IMR-90 (cell line): ENCODE data around the gene MICAL1. TPM values are rescaled to one million over a fixed set of nuclear protein-coding genes. Genes with fewer than 3 reads are reported as not detected.

Experiments used
- ATAC-seq: fragments of 200-7000 bp; cut with Tn5 transposase; 2 replicates; pipeline ENCODE4 v1.9.1; 2020; ENCODE audit warnings: low read depth, mild to moderate bottlenecking, moderate library complexity
- BruUV-seq: library from RNA; stranded (reverse); fragments of 400-500 nt; replicated peaks from 2 replicates; lab custom pipeline; 2021; lab: Mats Ljungman, UMichigan
- CTCF ChIA-PET: fragments of 300-600 bp; formaldehyde crosslinking; extraction: SDS; loops from one replicate; lab custom pipeline; 2021; ENCODE audit warnings: antibody characterized with exemption; lab: Yijun Ruan, JAX
- POLR2A ChIA-PET: fragments of 300-600 bp; sonication (Branson Sonifier 250); formaldehyde crosslinking; loops from one replicate; lab custom pipeline; 2022; ENCODE audit warnings: antibody characterized with exemption; ENCODE audit not compliant: unreplicated experiment; lab: Charles Lee
- DNase-seq: peaks from one replicate; pipeline ENCODE4 v3.0.0; 2013
- H2AFZ ChIP-seq: replicated peaks from 2 replicates; pipeline ENCODE3; 2013; ENCODE audit warnings: low read length, mild to moderate bottlenecking; ENCODE audit not compliant: poor library complexity
- H2AK5ac ChIP-seq: 2 replicates; pipeline ENCODE4 v1.6.1; 2013; ENCODE audit warnings: low read depth, low read length, inconsistent platforms
- H2AK9ac ChIP-seq: replicated peaks from 2 replicates; pipeline ENCODE3; 2013; ENCODE audit warnings: mild to moderate bottlenecking, low read depth, low read length, moderate library complexity; ENCODE audit not compliant: poor library complexity
- H2BK120ac ChIP-seq: 2 replicates; pipeline ENCODE4 v1.6.1; 2013; ENCODE audit warnings: low read depth, low read length, inconsistent platforms
- H2BK15ac ChIP-seq: 3 replicates; pipeline ENCODE4 v1.6.1; 2013; ENCODE audit warnings: low read depth, low read length, inconsistent platforms
- H2BK20ac ChIP-seq: 2 replicates; pipeline ENCODE4 v1.6.1; 2013; ENCODE audit warnings: low read depth, mild to moderate bottlenecking, inconsistent platforms, low read length, moderate library complexity
- H2BK5ac ChIP-seq: 2 replicates; pipeline ENCODE4 v1.6.1; 2013; ENCODE audit warnings: mild to moderate bottlenecking, low read depth, low read length, inconsistent platforms; ENCODE audit not compliant: poor library complexity, severe bottlenecking
- H3K14ac ChIP-seq: replicated peaks from 2 replicates; pipeline ENCODE4 v1.6.1; 2013; ENCODE audit warnings: low read depth, low read length, inconsistent platforms
- H3K18ac ChIP-seq: 2 replicates; pipeline ENCODE4 v1.6.1; 2013; ENCODE audit warnings: low read depth, low read length, control low read depth
- H3K23ac ChIP-seq: 2 replicates; pipeline ENCODE4 v1.6.1; 2013; ENCODE audit warnings: low read depth, low read length, inconsistent platforms
- H3K27ac ChIP-seq: 2 replicates; pipeline ENCODE4 v1.5.1; 2013; ENCODE audit warnings: mild to moderate bottlenecking, control low read depth, low read length; ENCODE audit not compliant: insufficient read depth
- H3K27me3 ChIP-seq: 2 replicates; pipeline ENCODE4 v1.6.1; 2013; ENCODE audit warnings: low read length; ENCODE audit not compliant: control insufficient read depth, insufficient read depth
- H3K36me3 ChIP-seq: 2 replicates; pipeline ENCODE4 v1.6.1; 2013; ENCODE audit warnings: low read length, mixed read lengths; ENCODE audit not compliant: control insufficient read depth, insufficient read depth
- H3K4ac ChIP-seq: 2 replicates; pipeline ENCODE4 v1.6.1; 2013; ENCODE audit warnings: low read depth, low read length, inconsistent platforms
- H3K4me1 ChIP-seq: 2 replicates; pipeline ENCODE4 v1.6.1; 2013; ENCODE audit warnings: low read length, mixed read lengths; ENCODE audit not compliant: control insufficient read depth, insufficient read depth
- H3K4me2 ChIP-seq: 2 replicates; pipeline ENCODE4 v1.6.1; 2013; ENCODE audit warnings: low read depth, mild to moderate bottlenecking, control low read depth, low read length, moderate library complexity
- H3K4me3 ChIP-seq: 2 replicates; pipeline ENCODE4 v1.5.1; 2013; ENCODE audit warnings: low read depth, mild to moderate bottlenecking, control low read depth, low read length, moderate library complexity; ENCODE audit not compliant: insufficient read depth
- H3K56ac ChIP-seq: 2 replicates; pipeline ENCODE4 v1.6.1; 2013; ENCODE audit warnings: low read length, inconsistent platforms; ENCODE audit not compliant: insufficient read depth; ENCODE audit errors: extremely low read depth
- H3K79me1 ChIP-seq, 2 experiments: 2 replicates each; pipeline ENCODE4 v1.6.1; 2013; ENCODE audit warnings: low read length in 2 of 2, inconsistent platforms in 1 of 2, low read depth in 1 of 2
- H3K9ac ChIP-seq: 2 replicates; pipeline ENCODE4 v1.6.1; 2013; ENCODE audit warnings: low read depth, low read length, control low read depth
- H3K9me1 ChIP-seq: 2 replicates; pipeline ENCODE4 v1.6.1; 2013; ENCODE audit warnings: low read length, inconsistent platforms; ENCODE audit not compliant: insufficient read depth
- H3K9me3 ChIP-seq: 2 replicates; pipeline ENCODE4 v1.6.1; 2013; ENCODE audit warnings: low read length; ENCODE audit not compliant: control insufficient read depth, insufficient read depth
- H4K20me1 ChIP-seq: 2 replicates; pipeline ENCODE4 v1.6.1; 2013; ENCODE audit warnings: low read length, inconsistent platforms; ENCODE audit not compliant: insufficient read depth
- H4K5ac ChIP-seq: 2 replicates; pipeline ENCODE4 v1.6.1; 2013; ENCODE audit warnings: mild to moderate bottlenecking, low read depth, low read length, control low read depth
- H4K8ac ChIP-seq, 2 experiments: 2 replicates each; pipeline ENCODE4 v1.6.1; 2013; ENCODE audit warnings: low read depth in 2 of 2, low read length in 2 of 2, control low read depth in 1 of 2, inconsistent platforms in 1 of 2
- H4K91ac ChIP-seq: 2 replicates; pipeline ENCODE4 v1.6.1; 2013; ENCODE audit warnings: low read depth, low read length, inconsistent platforms; ENCODE audit not compliant: insufficient read depth
- CEBPB ChIP-seq: IDR thresholded peaks from 2 replicates; pipeline ENCODE4 v1.6.1; 2012; ENCODE audit warnings: low read depth, low read length, improper control_type of control experiment
- MAFK ChIP-seq: IDR thresholded peaks from 2 replicates; pipeline ENCODE4 v1.6.1; 2012; ENCODE audit warnings: low read depth, low read length, improper control_type of control experiment
- NFE2L2 ChIP-seq: fragments of 150-350 bp; IDR thresholded peaks from 2 replicates; pipeline ENCODE4 v1.6.1; 2016; ENCODE audit warnings: low read depth, mild to moderate bottlenecking, low read length
- RAD21 ChIP-seq: IDR thresholded peaks from 2 replicates; pipeline ENCODE4 v1.6.1; 2012; ENCODE audit warnings: low read length, improper control_type of control experiment
- RCOR1 ChIP-seq: IDR thresholded peaks from 2 replicates; pipeline ENCODE4 v1.6.1; 2012; ENCODE audit warnings: mild to moderate bottlenecking, low read length, improper control_type of control experiment; ENCODE audit not compliant: insufficient replicate concordance
- RFX5 ChIP-seq: IDR thresholded peaks from 2 replicates; pipeline ENCODE4 v1.8.0; 2012; ENCODE audit warnings: low read depth, mild to moderate bottlenecking, low read length, moderate library complexity
- SMC3 ChIP-seq: fragments of 150-350 bp; IDR thresholded peaks from 2 replicates; pipeline ENCODE4 v1.6.1; 2016; ENCODE audit warnings: low read depth, mild to moderate bottlenecking, antibody characterized with exemption, low read length, moderate library complexity
- WGBS, 2 experiments: methylation state at CpG; one replicate each; pipeline versions ENCODE4 v1.1.5 to v1.1.7; 2013; ENCODE audit warnings: missing lambda C conversion rate in 2 of 2; ENCODE audit not compliant: insufficient read length in 1 of 2; ENCODE audit errors: extremely low coverage in 2 of 2; 5-methylcytosine and 5-hydroxymethylcytosine counted together
- dilution Hi-C: fragments of 300-500 bp; cut with HindIII; formaldehyde crosslinking; loops from one replicate; pipeline ENCODE4 v1.14.3; 2018; ENCODE audit warnings: low sequenced_read_pairs; ENCODE audit not compliant: unreplicated experiment
- in situ Hi-C: fragments of 300-500 bp; cut with MboI; formaldehyde crosslinking; loops from 3 replicates; pipeline ENCODE4 v1.14.3; 2019; ENCODE audit warnings: low sequenced_read_pairs, inconsistent platforms, mixed read lengths
- intact Hi-C: fragments of 100-400 bp; cut with micrococcal nuclease; formaldehyde crosslinking; loops from 2 replicates; pipeline ENCODE4 v1.10.0; 2022
- polyA plus RNA-seq, 3 experiments: library from polyadenylated mRNA; depleted of rRNA; stranded (reverse); fragments of >200 nt; gene quantifications; 2 replicates each; pipeline ENCODE4 v1.2.3, GENCODE V29; 2012; ENCODE audit warnings: low replicate concordance in 1 of 3
- total RNA-seq: library from RNA; depleted of rRNA; stranded (reverse); fragments of >200 nt; gene quantifications from 2 replicates; pipeline ENCODE4 v1.2.3, GENCODE V29; 2012
- TF ChIP-seq, protein P1 (sequence below): fragments of 150-350 bp; IDR thresholded peaks from 2 replicates; pipeline ENCODE4 v1.6.1; 2016; ENCODE audit warnings: low read depth, mild to moderate bottlenecking, low read length, moderate library complexity, borderline replicate concordance

The MICAL1 gene
- total and polyA plus RNA-seq, 2 of the 4 experiments (the other 2 are of a cell fraction): 30.5 to 57.1 TPM

DNA sequence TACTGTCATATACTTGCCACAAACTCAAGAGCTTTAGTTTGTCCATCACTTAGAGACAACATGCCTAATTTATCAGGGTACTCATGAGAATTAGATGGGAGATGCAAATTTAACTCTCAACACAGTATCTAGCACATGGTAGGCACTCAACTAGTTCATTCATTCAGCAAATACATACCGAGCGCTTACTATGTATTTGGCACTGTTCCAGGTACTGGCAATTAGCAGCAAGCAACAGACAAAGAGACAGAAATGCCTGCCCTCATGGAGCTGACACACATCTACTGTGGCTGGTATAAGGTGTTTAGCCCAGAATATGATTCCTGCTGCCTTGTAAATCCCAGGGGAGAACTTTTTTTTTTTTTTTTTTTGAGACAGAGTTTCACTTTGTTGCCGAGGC is 4.8 kb downstream of the MICAL1 start:
- in situ Hi-C loops: no loop called here
- Histone ChIP-seq H3K14ac (no peak overlapping the region), H2AFZ (no peak overlapping the region), H3K9me1 (peaks cover 19% of the 10 kb centered on the region), H4K5ac (no peak overlapping the region), H2BK5ac (no peak overlapping the region), H3K4me2 (no peak overlapping the region), H3K4me3 (no peak overlapping the region), H2BK20ac (no peak overlapping the region), H3K79me1 (peaks cover 17 to 49% of the 10 kb centered on the region in 2 experiments), H2BK120ac (no peak overlapping the region), H4K20me1 (peaks cover 7% of the 10 kb centered on the region; the same call in 1 of the 2 replicates), H2AK9ac (no peak overlapping the region), H3K9ac (no peak overlapping the region), H3K23ac (no peak overlapping the region), H3K27ac (no peak overlapping the region), H3K56ac (no peak overlapping the region), H4K91ac (no peak overlapping the region), H4K8ac (no peak overlapping the region), H3K27me3 (no peaks in the 10 kb centered on the region), H3K4me1 (peaks cover 4% of the 10 kb centered on the region; the same call in 1 of the 2 replicates), H2AK5ac (no peak overlapping the region), H3K18ac (no peak overlapping the region), H3K36me3 (peaks cover 53% of the 10 kb centered on the region), H3K4ac (no peak overlapping the region), H2BK15ac (no peak overlapping the region), H3K9me3 (no peaks in the 10 kb centered on the region)
- no CpG with 5 or more reads among the region's 3 CpGs for WGBS, 2 experiments
- intact Hi-C loops: no loop called here
- dilution Hi-C loops: no loop called here
- no TSS peak for BruUV-seq
- ATAC-seq: no peak
- ChIA-PET CTCF (no interaction called here), POLR2A (no interaction called here)
- DNase-seq: no peak
- TF ChIP-seq NFE2L2 (no peak), RAD21 (no peak), MAFK (no peak), RCOR1 (no peak), SMC3 (no peak), CEBPB (no peak), RFX5 (no peak)
- TF ChIP-seq, protein P1, sequence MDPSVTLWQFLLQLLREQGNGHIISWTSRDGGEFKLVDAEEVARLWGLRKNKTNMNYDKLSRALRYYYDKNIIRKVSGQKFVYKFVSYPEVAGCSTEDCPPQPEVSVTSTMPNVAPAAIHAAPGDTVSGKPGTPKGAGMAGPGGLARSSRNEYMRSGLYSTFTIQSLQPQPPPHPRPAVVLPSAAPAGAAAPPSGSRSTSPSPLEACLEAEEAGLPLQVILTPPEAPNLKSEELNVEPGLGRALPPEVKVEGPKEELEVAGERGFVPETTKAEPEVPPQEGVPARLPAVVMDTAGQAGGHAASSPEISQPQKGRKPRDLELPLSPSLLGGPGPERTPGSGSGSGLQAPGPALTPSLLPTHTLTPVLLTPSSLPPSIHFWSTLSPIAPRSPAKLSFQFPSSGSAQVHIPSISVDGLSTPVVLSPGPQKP: no peak
